Progenitor cell of endocrine pancreas (in vitro differentiated cells): ENCODE data around the gene B4GALT5. TPM values are rescaled to one million over a fixed set of nuclear protein-coding genes. Genes with fewer than 3 reads are reported as not detected.
A peak's percentile ranks its signal among the peaks of the same experiment; 100 is the strongest.

Experiments used
- DNase-seq: peaks from one replicate; pipeline ENCODE4 v3.0.0; 2021; ENCODE audit warnings: low spot score; ENCODE audit not compliant: unreplicated experiment
- H3K27ac Mint-ChIP-seq: 2 replicates; pipeline ENCODE4 v1.8.0; 2021; ENCODE audit warnings: mild to moderate bottlenecking, moderate library complexity, mixed read lengths
- H3K27me3 Mint-ChIP-seq: 2 replicates; pipeline ENCODE4 v1.8.0; 2021; ENCODE audit warnings: mixed read lengths
- H3K36me3 Mint-ChIP-seq: 2 replicates; pipeline ENCODE4 v1.8.0; 2022; ENCODE audit warnings: mixed read lengths; ENCODE audit not compliant: insufficient read depth
- H3K4me1 Mint-ChIP-seq: 2 replicates; pipeline ENCODE4 v1.8.0; 2021; ENCODE audit warnings: low read depth, mixed read lengths
- H3K4me3 Mint-ChIP-seq: 2 replicates; pipeline ENCODE4 v1.8.0; 2021; ENCODE audit warnings: low read depth, mild to moderate bottlenecking, moderate library complexity, mixed read lengths
- H3K9me3 Mint-ChIP-seq: 2 replicates; pipeline ENCODE4 v1.8.0; 2021; ENCODE audit warnings: low read depth, mixed read lengths
- CTCF ChIP-seq: fragments of 200-600 bp; sonication (generic); IDR thresholded peaks from one replicate; pipeline ENCODE4 v1.5.0; 2021; ENCODE audit warnings: antibody characterized with exemption, mild to moderate bottlenecking; ENCODE audit not compliant: unreplicated experiment
- total RNA-seq: library from RNA; stranded (reverse); gene quantifications from 2 replicates; pipeline ENCODE4 v1.2.1, GENCODE V29; 2021

B4GALT5 gene
- total RNA-seq, 1 donor from 2014 or later: 58.6 TPM

- Mint-ChIP-seq H3K4me3 (no peak overlapping the region), H3K36me3 (no peaks in the 10 kb centered on the region), H3K4me1 (peaks cover 2% of the 10 kb centered on the region), H3K27ac (peak overlapping the region; percentile 86), H3K9me3 (no peaks in the 10 kb centered on the region), H3K27me3 (peaks cover 3% of the 10 kb centered on the region)
- no peak for TF ChIP-seq CTCF
- no peak for DNase-seq
These were observed 29.3 kb upstream of the B4GALT5 start for GRCh38 chr20:49742948-49743347.

GRCh38 chr20:49741977-49742376 is 28.3 kb upstream of the B4GALT5 start:
- peaks cover 2% of the 10 kb centered on the region for H3K4me1 Mint-ChIP-seq
- H3K4me3 Mint-ChIP-seq: no peak overlapping the region
- no peaks in the 10 kb centered on the region for H3K9me3 Mint-ChIP-seq
- peaks cover 3% of the 10 kb centered on the region for H3K27me3 Mint-ChIP-seq
- H3K36me3 Mint-ChIP-seq: no peaks in the 10 kb centered on the region
- no peak for DNase-seq
- no peak overlapping the region for H3K27ac Mint-ChIP-seq
- TF ChIP-seq CTCF: no peak

- no peaks in the 10 kb centered on the region for H3K36me3 Mint-ChIP-seq
- TF ChIP-seq CTCF: no peak
- peaks cover 3% of the 10 kb centered on the region for H3K27me3 Mint-ChIP-seq
- H3K9me3 Mint-ChIP-seq: no peaks in the 10 kb centered on the region
- H3K4me3 Mint-ChIP-seq: no peak overlapping the region
- DNase-seq: no peak
- H3K27ac Mint-ChIP-seq: no peak overlapping the region
- peaks cover 2% of the 10 kb centered on the region for H3K4me1 Mint-ChIP-seq
These were observed 27.1 kb upstream of the B4GALT5 start for GRCh38 chr20:49740807-49741206.

GRCh38 chr20:49739042-49739441 is 25.4 kb upstream of the B4GALT5 start:
- no peaks in the 10 kb centered on the region for H3K9me3 Mint-ChIP-seq
- no peak for DNase-seq
- H3K27me3 Mint-ChIP-seq: peaks cover 3% of the 10 kb centered on the region
- H3K36me3 Mint-ChIP-seq: no peaks in the 10 kb centered on the region
- TF ChIP-seq CTCF: no peak
- peaks cover 2% of the 10 kb centered on the region for H3K4me1 Mint-ChIP-seq
- H3K27ac Mint-ChIP-seq: no peak overlapping the region
- H3K4me3 Mint-ChIP-seq: no peak overlapping the region

- H3K4me3 Mint-ChIP-seq: no peak overlapping the region
- TF ChIP-seq CTCF: no peak
- peaks cover 8% of the 10 kb centered on the region for H3K27me3 Mint-ChIP-seq
- H3K36me3 Mint-ChIP-seq: no peaks in the 10 kb centered on the region
- H3K27ac Mint-ChIP-seq: no peak overlapping the region
- peaks cover 1% of the 10 kb centered on the region for H3K4me1 Mint-ChIP-seq
- DNase-seq: no peak
- H3K9me3 Mint-ChIP-seq: no peaks in the 10 kb centered on the region
These were observed 23.6 kb upstream of the B4GALT5 start for GRCh38 chr20:49737260-49737659.
